Mucosa of descending colon (tissue), 3 donors: ENCODE measurements around the gene SLC7A6OS. TPM values are rescaled to one million over a fixed set of nuclear protein-coding genes. Genes with fewer than 3 reads are reported as not detected.

Experiments
- ATAC-seq: fragments of 200-7000 bp; cut with Tn5 transposase; one replicate; pipeline ENCODE4 v1.9.1; 2020; ENCODE audit warnings: mild to moderate bottlenecking, moderate library complexity
- DNase-seq, 3 donors: peaks; one replicate each; pipeline ENCODE4 v3.0.0-alpha.2; 2020
- H3K36me3 ChIP-seq: fragments of 200-600 bp; one replicate; pipeline ENCODE4 v1.8.0; 2021; ENCODE audit warnings: low read depth, mild to moderate bottlenecking
- H3K4me1 ChIP-seq: fragments of 200-600 bp; one replicate; pipeline ENCODE4 v1.8.0; 2021; ENCODE audit warnings: low read depth, mild to moderate bottlenecking
- H3K4me3 ChIP-seq: fragments of 200-600 bp; one replicate; pipeline ENCODE4 v1.8.0; 2021; ENCODE audit warnings: mild to moderate bottlenecking
- H3K9me3 ChIP-seq: fragments of 200-600 bp; one replicate; pipeline ENCODE4 v1.8.0; 2021; ENCODE audit warnings: mild to moderate bottlenecking
- CTCF ChIP-seq: fragments of 200-600 bp; IDR thresholded peaks from one replicate; pipeline ENCODE4 v1.8.0; 2022; ENCODE audit warnings: antibody characterized with exemption, mild to moderate bottlenecking
- intact Hi-C, 2 donors: fragments of 100-400 bp; cut with DNase I in 1 of 2; cut with micrococcal nuclease in 1 of 2; formaldehyde crosslinking; loops; one replicate each; pipeline versions ENCODE4 v1.11.0 to v1.11.1; 2022; cut with DNase I, micrococcal nuclease
- total RNA-seq, 3 donors: library from RNA; stranded (reverse); fragmentation: NEBNext Ultra II Directional in 2 of 3; extraction: Animal tissue kit (Norgen Biotek cat#: 25700) in 2 of 3; gene quantifications; one replicate each; pipeline versions ENCODE4 v1.2.1 to v1.2.4, GENCODE V29; 2021 to 2023
- donor health status: DM: no; HTN: no; CAD: no; lungs with moderate emphysema.
- donor health status: DM: no; HTN: no; CAD: no.
- donor health status: DM: no; HTN: yes; CAD: no.

Gene SLC7A6OS
- total RNA-seq, 3 donors from 2014 or later = 16.2 to 22.0 (median 18.4) TPM

DNA sequence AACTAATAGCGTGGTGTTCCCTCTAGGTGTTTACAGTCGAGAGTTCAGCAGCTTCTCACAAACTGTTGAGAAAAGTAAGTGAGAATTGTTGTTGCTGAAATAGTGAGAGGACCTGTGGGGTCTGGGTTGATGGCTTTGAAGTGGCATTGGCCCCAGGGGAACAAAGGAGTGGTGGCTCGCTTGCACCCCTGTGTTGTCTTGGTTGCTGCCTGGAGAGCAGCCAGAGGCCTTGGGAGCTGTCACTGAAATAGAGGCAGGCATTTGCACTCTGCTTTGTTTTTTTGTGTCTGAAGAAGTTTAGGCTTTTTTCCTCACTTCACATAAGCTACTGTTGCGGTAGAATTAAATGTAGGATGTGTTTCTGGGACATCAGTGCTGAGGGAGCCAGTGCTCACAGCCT, 36.9 kb upstream of the SLC7A6OS start:
- no peak overlapping the region for H3K4me3 ChIP-seq
- no peaks in the 10 kb centered on the region for H3K9me3 ChIP-seq
- DNase-seq (no peak), ATAC-seq (no peak)
- intact Hi-C loops = no loop called here
- peaks cover 6% of the 10 kb centered on the region for H3K4me1 ChIP-seq
- no peak for TF ChIP-seq CTCF
- H3K36me3 ChIP-seq = no peaks in the 10 kb centered on the region

DNA sequence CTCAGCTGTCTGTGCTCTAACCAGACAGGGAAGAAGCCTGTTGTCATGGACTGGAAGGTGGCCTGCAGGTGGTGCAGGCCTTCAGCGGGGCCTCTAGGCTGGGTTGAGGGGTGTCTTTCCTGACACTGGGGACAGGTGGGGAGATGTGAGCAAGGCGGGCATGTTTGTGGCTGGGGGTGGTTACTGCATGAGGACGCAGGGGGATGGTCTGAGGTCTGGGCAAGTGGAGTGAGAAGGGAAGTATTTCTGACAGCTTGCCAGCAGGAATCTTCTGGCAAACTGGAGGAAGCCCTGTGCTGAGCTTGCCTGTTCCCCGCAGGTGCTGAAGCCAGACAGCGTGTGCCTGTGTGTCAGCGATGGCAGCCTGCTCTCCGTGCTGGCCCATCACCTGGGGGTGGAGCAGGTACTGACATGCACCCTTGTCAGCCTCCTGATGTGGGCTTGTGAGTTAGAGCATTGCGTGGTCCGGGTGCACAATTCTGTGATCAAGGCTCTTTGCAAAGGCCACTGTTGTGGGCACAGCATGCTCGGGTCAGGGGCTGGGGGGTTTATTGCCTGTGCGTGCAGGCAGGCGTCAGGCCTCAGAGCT, 36.2 kb upstream of the SLC7A6OS start:
- Histone ChIP-seq H3K4me3 (no peak overlapping the region), H3K36me3 (no peaks in the 10 kb centered on the region), H3K4me1 (peaks cover 6% of the 10 kb centered on the region), H3K9me3 (no peaks in the 10 kb centered on the region)
- DNase-seq (no peak), ATAC-seq (no peak)
- intact Hi-C loops = no loop called here
- no peak for TF ChIP-seq CTCF

GRCh38 chr16:68345958-68346635, 35.4 kb upstream of the SLC7A6OS start:
- Histone ChIP-seq H3K36me3 (no peaks in the 10 kb centered on the region), H3K4me3 (no peak overlapping the region), H3K4me1 (no peaks in the 10 kb centered on the region), H3K9me3 (no peaks in the 10 kb centered on the region)
- no peak for ATAC-seq
- TF ChIP-seq CTCF = no peak
- no peak for DNase-seq
- intact Hi-C loops = no loop called here

- peak; percentile 63 for ATAC-seq
- no peaks in the 10 kb centered on the region for H3K9me3 ChIP-seq
- no peaks in the 10 kb centered on the region for H3K36me3 ChIP-seq
- H3K4me3 ChIP-seq = no peak overlapping the region
- no peak for DNase-seq
- no peak for TF ChIP-seq CTCF
- intact Hi-C loops = no loop called here
- H3K4me1 ChIP-seq = no peaks in the 10 kb centered on the region
Measured at GRCh38 chr16:68345351-68345810, 34.6 kb upstream of the SLC7A6OS start.

DNA sequence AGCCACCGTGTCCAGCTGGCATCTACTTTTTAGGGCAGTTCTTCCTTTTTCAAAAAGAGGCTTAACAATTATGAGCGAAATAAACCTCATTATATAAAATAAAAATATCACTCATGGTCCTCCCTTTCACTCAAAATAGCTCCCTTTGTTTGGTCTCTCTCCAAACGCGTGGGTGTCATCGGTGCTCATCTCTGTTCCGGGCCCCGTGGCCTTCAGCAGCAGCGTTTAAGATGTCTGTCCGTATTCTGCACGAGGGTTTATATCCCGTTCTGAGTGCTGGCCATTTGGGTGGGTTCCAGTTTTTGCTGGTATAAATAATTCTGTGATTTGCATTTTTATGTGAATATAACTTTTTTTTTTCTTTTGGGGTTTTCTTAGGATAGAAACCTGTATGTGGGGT, 33.5 kb upstream of the SLC7A6OS start:
- Histone ChIP-seq H3K4me1 (no peaks in the 10 kb centered on the region), H3K9me3 (no peaks in the 10 kb centered on the region), H3K4me3 (no peak overlapping the region), H3K36me3 (no peaks in the 10 kb centered on the region)
- no peak for TF ChIP-seq CTCF
- intact Hi-C loops = no loop called here
- DNase-seq (no peak), ATAC-seq (no peak)
